IPS-20b (cell line): ENCODE data around the gene SMARCAL1.

Source experiments
- H3K27ac ChIP-seq: one replicate; pipeline ENCODE4 v1.5.1; 2013; ENCODE audit warnings: low read length
- H3K27me3 ChIP-seq: 2 replicates; pipeline ENCODE4 v1.6.1; 2013; ENCODE audit warnings: mild to moderate bottlenecking, low read length, inconsistent platforms; ENCODE audit not compliant: insufficient read depth
- H3K36me3 ChIP-seq: 2 replicates; pipeline ENCODE4 v1.6.1; 2013; ENCODE audit warnings: low read depth, mild to moderate bottlenecking, inconsistent platforms, low read length, moderate library complexity; ENCODE audit not compliant: insufficient read depth
- H3K4me1 ChIP-seq: 2 replicates; pipeline ENCODE4 v1.6.1; 2013; ENCODE audit warnings: mild to moderate bottlenecking, control low read depth, inconsistent platforms, low read length, moderate library complexity; ENCODE audit not compliant: insufficient read depth
- H3K4me3 ChIP-seq: 2 replicates; pipeline ENCODE4 v1.5.1; 2013; ENCODE audit warnings: mild to moderate bottlenecking, low read length, inconsistent platforms
- H3K9ac ChIP-seq: 2 replicates; pipeline ENCODE4 v1.6.1; 2013; ENCODE audit warnings: low read depth, mild to moderate bottlenecking, inconsistent platforms, low read length, moderate library complexity
- H3K9me3 ChIP-seq: 2 replicates; pipeline ENCODE4 v1.6.1; 2013; ENCODE audit warnings: mild to moderate bottlenecking, low read depth, low read length, inconsistent platforms; ENCODE audit not compliant: insufficient read depth

Gene SMARCAL1

GRCh38 chr2:216485237-216485636, 73.0 kb downstream of the SMARCAL1 start:
- H3K27ac ChIP-seq = no peak overlapping the region
- no peaks in the 10 kb centered on the region for H3K4me1 ChIP-seq
- no peak overlapping the region for H3K4me3 ChIP-seq
- H3K9ac ChIP-seq = no peak overlapping the region
- no peaks in the 10 kb centered on the region for H3K9me3 ChIP-seq
- no peaks in the 10 kb centered on the region for H3K27me3 ChIP-seq
- H3K36me3 ChIP-seq = peaks cover 12% of the 10 kb centered on the region; the same call in 1 of the 2 replicates

GRCh38 chr2:216485745-216486144, 73.5 kb downstream of the SMARCAL1 start:
- H3K9me3 ChIP-seq = no peaks in the 10 kb centered on the region
- peaks cover 12% of the 10 kb centered on the region; the same call in 1 of the 2 replicates for H3K36me3 ChIP-seq
- H3K27ac ChIP-seq = no peak overlapping the region
- H3K27me3 ChIP-seq = no peaks in the 10 kb centered on the region
- no peak overlapping the region for H3K9ac ChIP-seq
- H3K4me3 ChIP-seq = no peak overlapping the region
- no peaks in the 10 kb centered on the region for H3K4me1 ChIP-seq

- no peak overlapping the region for H3K9ac ChIP-seq
- no peaks in the 10 kb centered on the region for H3K27me3 ChIP-seq
Measured at GRCh38 chr2:216486271-216486670, 74.0 kb downstream of the SMARCAL1 start.

GRCh38 chr2:216486708-216487107, 74.4 kb downstream of the SMARCAL1 start:
- H3K4me1 ChIP-seq = no peaks in the 10 kb centered on the region
- no peaks in the 10 kb centered on the region for H3K27me3 ChIP-seq
- H3K4me3 ChIP-seq = no peak overlapping the region
- no peak overlapping the region for H3K27ac ChIP-seq
- H3K36me3 ChIP-seq = peaks cover 12% of the 10 kb centered on the region; the same call in 1 of the 2 replicates
- no peak overlapping the region for H3K9ac ChIP-seq
- no peaks in the 10 kb centered on the region for H3K9me3 ChIP-seq

More at GRCh38 chr2:216486271-216486670, 74.0 kb downstream of the SMARCAL1 start:
- Histone ChIP-seq H3K36me3 (peaks cover 12% of the 10 kb centered on the region; the same call in 1 of the 2 replicates), H3K4me1 (no peaks in the 10 kb centered on the region), H3K4me3 (no peak overlapping the region), H3K27ac (no peak overlapping the region), H3K9me3 (no peaks in the 10 kb centered on the region)

- Histone ChIP-seq H3K4me3 (no peak overlapping the region), H3K9me3 (no peaks in the 10 kb centered on the region), H3K27ac (no peak overlapping the region), H3K36me3 (no peaks in the 10 kb centered on the region), H3K27me3 (no peaks in the 10 kb centered on the region), H3K4me1 (peaks cover 5% of the 10 kb centered on the region; the same call in 1 of the 2 replicates), H3K9ac (no peak overlapping the region)
Measured at GRCh38 chr2:216490061-216490460, 77.8 kb downstream of the SMARCAL1 start.

- H3K4me3 ChIP-seq = no peak overlapping the region
- H3K27me3 ChIP-seq = no peaks in the 10 kb centered on the region
- no peak overlapping the region for H3K9ac ChIP-seq
- H3K4me1 ChIP-seq = peaks cover 5% of the 10 kb centered on the region; the same call in 1 of the 2 replicates
- no peak overlapping the region for H3K27ac ChIP-seq
- H3K9me3 ChIP-seq = no peaks in the 10 kb centered on the region
- no peaks in the 10 kb centered on the region for H3K36me3 ChIP-seq
Measured at GRCh38 chr2:216491793-216492596, 79.7 kb downstream of the SMARCAL1 start.

- no peaks in the 10 kb centered on the region for H3K27me3 ChIP-seq
- H3K36me3 ChIP-seq = no peaks in the 10 kb centered on the region
- H3K4me3 ChIP-seq = no peak overlapping the region
- peaks cover 5% of the 10 kb centered on the region; the same call in 1 of the 2 replicates for H3K4me1 ChIP-seq
- no peak overlapping the region for H3K27ac ChIP-seq
- H3K9me3 ChIP-seq = no peaks in the 10 kb centered on the region
- no peak overlapping the region for H3K9ac ChIP-seq
Measured at GRCh38 chr2:216492597-216493333, 80.5 kb downstream of the SMARCAL1 start.

GRCh38 chr2:216493334-216493685, 81.0 kb downstream of the SMARCAL1 start:
- no peak overlapping the region for H3K4me3 ChIP-seq

GRCh38 chr2:216495656-216496055, 83.4 kb downstream of the SMARCAL1 start:
- Histone ChIP-seq H3K4me1 (peaks cover 13% of the 10 kb centered on the region; the same call in 1 of the 2 replicates), H3K4me3 (no peak overlapping the region), H3K27me3 (no peaks in the 10 kb centered on the region), H3K9ac (no peak overlapping the region), H3K9me3 (no peaks in the 10 kb centered on the region), H3K36me3 (peaks cover 18% of the 10 kb centered on the region), H3K27ac (no peak overlapping the region)

More at GRCh38 chr2:216493334-216493685, 81.0 kb downstream of the SMARCAL1 start:
- Histone ChIP-seq H3K9me3 (no peaks in the 10 kb centered on the region), H3K36me3 (no peaks in the 10 kb centered on the region), H3K9ac (no peak overlapping the region), H3K27me3 (no peaks in the 10 kb centered on the region), H3K4me1 (peaks cover 5% of the 10 kb centered on the region; the same call in 1 of the 2 replicates), H3K27ac (no peak overlapping the region)

- H3K4me1 ChIP-seq = peaks cover 17% of the 10 kb centered on the region; the same call in 1 of the 2 replicates
Measured at GRCh38 chr2:216497382-216498069, 85.2 kb downstream of the SMARCAL1 start.

GRCh38 chr2:216498070-216498378, 85.7 kb downstream of the SMARCAL1 start:
- Histone ChIP-seq H3K9me3 (no peaks in the 10 kb centered on the region), H3K27ac (no peak overlapping the region), H3K4me1 (peaks cover 13% of the 10 kb centered on the region; the same call in 1 of the 2 replicates), H3K4me3 (peak overlapping the region; percentile 97), H3K36me3 (peaks cover 41% of the 10 kb centered on the region), H3K9ac (peak overlapping the region; percentile 100; the same call in 1 of the 2 replicates), H3K27me3 (no peaks in the 10 kb centered on the region)

More at GRCh38 chr2:216497382-216498069, 85.2 kb downstream of the SMARCAL1 start:
- Histone ChIP-seq H3K9me3 (no peaks in the 10 kb centered on the region), H3K36me3 (peaks cover 36% of the 10 kb centered on the region), H3K4me3 (peak overlapping the region; percentile 97), H3K27ac (no peak overlapping the region), H3K9ac (peak overlapping the region; percentile 100; the same call in 1 of the 2 replicates), H3K27me3 (no peaks in the 10 kb centered on the region)
